Measurements from ENCODE around the gene PGM2.

DNA sequence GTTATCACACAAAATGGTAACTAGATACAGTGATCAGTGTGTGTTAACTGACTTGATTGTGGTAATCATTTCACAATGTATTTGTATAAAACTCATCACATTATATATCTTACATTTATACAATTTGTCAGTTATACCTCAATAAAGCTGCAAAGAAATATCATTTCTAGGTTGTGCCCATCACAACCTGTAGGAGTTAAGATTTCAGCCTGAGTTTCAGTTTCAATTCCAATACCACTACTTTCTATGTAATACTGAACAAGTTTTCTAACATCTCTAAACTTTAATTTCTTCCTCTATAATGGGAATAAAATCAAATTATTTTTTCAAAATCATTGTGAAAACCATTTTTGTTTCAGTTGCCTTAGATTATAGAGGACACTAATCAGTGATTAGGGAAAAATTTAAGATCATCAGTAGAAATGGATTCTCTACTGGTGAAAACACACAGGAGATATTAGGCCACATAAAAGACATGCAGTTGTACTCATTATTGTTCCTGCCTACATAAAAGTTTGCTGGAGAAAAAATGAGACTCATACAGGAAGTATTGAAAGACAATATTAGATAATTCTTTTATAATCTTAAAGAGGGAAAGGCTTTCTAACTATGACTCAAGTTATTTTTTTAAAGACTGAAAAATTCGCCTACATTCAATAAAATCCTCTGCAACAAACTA, 46.0 kb downstream of the PGM2 start:
- TF ChIP-seq, protein P1, sequence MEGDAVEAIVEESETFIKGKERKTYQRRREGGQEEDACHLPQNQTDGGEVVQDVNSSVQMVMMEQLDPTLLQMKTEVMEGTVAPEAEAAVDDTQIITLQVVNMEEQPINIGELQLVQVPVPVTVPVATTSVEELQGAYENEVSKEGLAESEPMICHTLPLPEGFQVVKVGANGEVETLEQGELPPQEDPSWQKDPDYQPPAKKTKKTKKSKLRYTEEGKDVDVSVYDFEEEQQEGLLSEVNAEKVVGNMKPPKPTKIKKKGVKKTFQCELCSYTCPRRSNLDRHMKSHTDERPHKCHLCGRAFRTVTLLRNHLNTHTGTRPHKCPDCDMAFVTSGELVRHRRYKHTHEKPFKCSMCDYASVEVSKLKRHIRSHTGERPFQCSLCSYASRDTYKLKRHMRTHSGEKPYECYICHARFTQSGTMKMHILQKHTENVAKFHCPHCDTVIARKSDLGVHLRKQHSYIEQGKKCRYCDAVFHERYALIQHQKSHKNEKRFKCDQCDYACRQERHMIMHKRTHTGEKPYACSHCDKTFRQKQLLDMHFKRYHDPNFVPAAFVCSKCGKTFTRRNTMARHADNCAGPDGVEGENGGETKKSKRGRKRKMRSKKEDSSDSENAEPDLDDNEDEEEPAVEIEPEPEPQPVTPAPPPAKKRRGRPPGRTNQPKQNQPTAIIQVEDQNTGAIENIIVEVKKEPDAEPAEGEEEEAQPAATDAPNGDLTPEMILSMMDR (conservative IDR thresholded peaks at IDR 0.05; ENCODE audit: low read depth, low read length), result no peak
- no peak for TF ChIP-seq EZH2 (IDR thresholded peaks at IDR 0.05; ENCODE audit: borderline replicate concordance, low read depth, low read length, poor library complexity, severe bottlenecking)

Measured in A673 (cell line).